GM03348 (cell line): ENCODE data around the gene NAT8.
"Not testable (repeated sequence)": the region's sequence is repeated elsewhere in the genome, so short reads cannot be mapped to it uniquely, and the experiment has no call there.

Source experiments
- DNase-seq: peaks from one replicate; pipeline ENCODE4 v3.0.0; 2012; ENCODE audit warnings: low spot score

The NAT8 gene, protein sequence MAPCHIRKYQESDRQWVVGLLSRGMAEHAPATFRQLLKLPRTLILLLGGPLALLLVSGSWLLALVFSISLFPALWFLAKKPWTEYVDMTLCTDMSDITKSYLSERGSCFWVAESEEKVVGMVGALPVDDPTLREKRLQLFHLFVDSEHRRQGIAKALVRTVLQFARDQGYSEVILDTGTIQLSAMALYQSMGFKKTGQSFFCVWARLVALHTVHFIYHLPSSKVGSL

GRCh38 chr2:73642338-73643018 is at the start of gene NAT8:
Gene NAT8, minus strand, starts transcription at chr2:73642422. Its CDS starts 794 bp downstream, at chr2:73641628.
- no peak for DNase-seq

DNA sequence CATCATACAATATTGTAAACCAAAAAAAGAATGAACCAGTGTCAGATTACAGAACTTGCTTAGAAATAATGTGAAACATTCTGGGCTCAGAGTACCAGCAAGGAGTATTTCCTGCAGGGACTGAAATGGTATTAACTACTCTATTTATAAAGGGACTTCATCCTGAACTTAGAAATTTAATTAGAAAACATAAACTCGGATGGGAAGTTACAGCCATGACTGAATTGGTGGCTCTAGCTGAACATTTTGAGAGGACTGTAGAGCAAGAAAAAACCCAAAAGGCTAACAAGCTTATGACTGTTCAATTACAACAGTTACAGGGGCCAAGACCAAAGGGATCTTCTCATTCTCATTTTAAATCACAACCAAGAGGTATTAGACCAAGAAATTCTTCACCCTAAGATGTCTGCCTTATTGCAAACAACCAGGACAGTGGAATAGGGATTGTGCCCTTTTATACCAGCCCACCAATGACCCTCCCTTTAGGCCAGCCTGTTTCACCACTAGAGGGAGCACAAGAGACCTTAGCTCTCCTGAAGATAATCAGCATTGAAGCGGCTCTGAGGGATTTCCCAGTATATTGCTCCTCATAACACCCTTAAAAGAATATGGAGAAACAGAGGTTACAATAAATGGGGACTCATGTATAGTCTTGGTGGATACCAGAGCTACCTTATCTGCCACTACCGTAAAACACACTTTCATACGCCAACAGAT is 48.3 kb upstream of the NAT8 start:
- DNase-seq: not testable (repeated sequence)

DNA sequence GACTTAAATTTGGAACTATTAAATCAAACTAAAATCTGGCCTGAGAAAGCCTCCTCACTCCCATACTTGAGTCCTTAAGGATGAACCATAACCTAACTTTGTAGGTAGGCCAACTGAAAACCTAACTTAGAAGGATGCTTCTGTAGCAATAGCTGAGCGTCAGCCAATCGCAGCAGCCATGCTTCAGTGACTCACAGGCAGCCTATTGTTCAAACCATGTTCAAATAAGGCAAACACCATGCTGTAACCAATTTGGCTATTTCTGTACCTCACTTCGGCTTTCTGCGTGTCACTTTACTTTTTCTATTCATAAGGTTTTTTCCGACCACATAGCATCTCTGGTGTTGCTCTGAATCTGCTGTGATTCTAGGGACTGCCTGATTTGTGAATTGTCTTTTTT is 46.3 kb upstream of the NAT8 start:
- not testable (repeated sequence) for DNase-seq

DNA sequence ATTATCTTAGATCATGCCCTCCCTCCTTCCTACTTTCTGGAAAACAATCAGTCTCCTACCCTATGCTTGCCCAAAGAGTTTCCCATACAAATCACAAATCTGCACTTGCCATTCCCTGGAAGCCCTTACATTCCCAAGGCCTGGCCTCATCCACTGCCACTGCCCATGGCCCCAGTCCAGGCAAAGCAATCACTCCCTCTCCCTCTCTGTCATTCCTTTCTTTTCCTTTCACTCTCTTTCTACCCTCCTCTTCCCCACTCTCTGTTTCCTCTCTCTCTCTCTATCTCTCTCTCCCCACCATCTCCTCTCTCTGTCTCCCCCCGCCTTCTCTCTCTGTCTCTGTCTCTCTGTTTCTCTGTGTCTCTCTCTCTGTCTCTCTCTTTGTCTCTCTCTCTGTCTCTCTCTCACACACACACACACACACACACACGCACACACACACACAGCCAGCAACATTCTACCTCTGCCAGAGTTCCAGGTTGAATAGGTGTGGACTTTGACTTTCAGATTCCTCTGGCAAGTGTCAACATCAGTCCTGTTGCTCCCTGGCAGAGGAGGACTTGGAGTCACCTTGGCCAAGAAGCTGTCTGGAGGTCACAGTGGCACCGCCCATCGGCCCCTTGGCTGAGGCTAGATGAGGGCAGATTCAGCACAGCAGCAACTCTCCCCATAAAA is 43.7 kb upstream of the NAT8 start:
- DNase-seq: no peak

- not testable (repeated sequence) for DNase-seq
These were observed 42.7 kb upstream of the NAT8 start for GRCh38 chr2:73684905-73685304.

DNA sequence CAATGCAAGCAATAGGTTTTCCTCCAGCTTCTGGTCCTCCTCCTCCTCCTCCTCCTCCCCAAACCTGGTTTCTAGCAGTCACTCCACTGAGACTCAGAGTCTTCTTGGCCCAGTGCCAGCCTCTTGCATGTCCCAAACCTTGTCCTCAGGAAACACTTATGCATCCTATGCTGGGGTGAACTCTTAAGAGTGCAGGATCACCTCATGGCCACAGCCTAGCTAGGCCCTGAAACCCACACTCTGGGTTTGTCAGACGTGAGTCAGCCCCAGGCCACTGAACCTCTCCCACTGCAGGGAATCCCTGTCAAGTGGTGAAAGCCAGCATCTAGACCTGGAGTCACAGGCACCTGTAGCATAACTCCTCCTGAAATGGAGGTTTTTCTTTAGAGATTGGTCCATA is 42.1 kb upstream of the NAT8 start:
- DNase-seq: not testable (repeated sequence)

- not testable (repeated sequence) for DNase-seq
These were observed 37.8 kb upstream of the NAT8 start for GRCh38 chr2:73679951-73680571.

GRCh38 chr2:73679237-73679636 is 37.0 kb upstream of the NAT8 start:
- DNase-seq: not testable (repeated sequence)

DNA sequence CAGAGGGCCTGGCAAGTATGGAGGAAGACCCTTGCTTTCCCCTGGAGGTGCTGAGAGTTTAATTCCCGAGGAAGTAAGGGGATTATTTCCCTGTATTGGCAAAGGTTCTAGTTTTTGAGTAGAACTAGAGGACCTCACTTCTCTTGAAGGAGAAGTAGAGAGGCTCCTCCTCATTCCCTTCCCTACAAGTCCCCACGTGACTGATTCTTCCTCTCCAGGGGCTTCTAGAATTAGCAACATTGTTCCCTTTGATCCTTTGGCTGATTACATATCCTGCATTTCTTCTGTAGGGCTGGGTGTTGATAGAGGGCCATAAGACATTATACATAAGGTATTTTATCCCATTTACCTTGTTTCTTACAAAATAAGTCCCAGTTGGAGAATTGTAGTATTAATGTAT is 35.8 kb upstream of the NAT8 start:
- DNase-seq: not testable (repeated sequence)

- not testable (repeated sequence) for DNase-seq
These were observed 34.0 kb upstream of the NAT8 start for GRCh38 chr2:73676211-73676610.

- not testable (repeated sequence) for DNase-seq
These were observed 32.5 kb upstream of the NAT8 start for GRCh38 chr2:73674696-73675157.

- not testable (repeated sequence) for DNase-seq
These were observed 27.8 kb upstream of the NAT8 start for GRCh38 chr2:73669976-73670375.

- DNase-seq: not testable (repeated sequence)
These were observed 25.0 kb upstream of the NAT8 start for GRCh38 chr2:73667239-73667638.

- DNase-seq: no peak
These were observed 12.0 kb upstream of the NAT8 start for GRCh38 chr2:73654175-73654574.

GRCh38 chr2:73652348-73652747 is 10.1 kb upstream of the NAT8 start:
- DNase-seq: no peak

DNA sequence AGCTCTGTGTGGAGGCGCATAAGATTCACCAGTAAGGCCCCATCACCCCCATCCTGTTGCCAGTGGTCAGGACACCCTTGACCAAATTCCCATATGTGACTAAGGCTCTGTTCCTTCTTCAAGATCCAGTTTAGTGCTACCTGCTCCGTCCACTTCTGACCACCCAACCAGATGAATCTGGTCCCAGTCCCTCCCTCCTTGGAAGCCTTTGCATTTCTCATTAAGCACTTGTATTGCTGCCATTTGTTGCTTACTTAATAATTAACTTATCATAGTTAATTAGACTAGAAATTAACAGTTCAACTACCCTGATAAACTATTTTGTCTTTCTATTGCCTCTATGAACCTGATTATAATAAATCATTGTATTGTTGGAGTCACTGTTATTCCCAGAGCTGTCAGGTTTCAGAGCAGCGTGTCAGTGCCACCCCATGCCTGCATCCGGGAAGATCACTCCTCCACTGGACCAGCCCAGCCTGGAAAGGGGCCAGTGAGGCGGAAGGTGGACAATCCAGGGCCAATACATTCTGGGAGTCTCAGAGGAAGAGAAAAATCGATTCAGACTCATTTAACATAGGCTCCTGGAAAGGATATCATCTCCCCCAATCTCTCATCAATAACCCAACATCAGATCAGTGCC is 9.5 kb upstream of the NAT8 start:
- DNase-seq: no peak

DNA sequence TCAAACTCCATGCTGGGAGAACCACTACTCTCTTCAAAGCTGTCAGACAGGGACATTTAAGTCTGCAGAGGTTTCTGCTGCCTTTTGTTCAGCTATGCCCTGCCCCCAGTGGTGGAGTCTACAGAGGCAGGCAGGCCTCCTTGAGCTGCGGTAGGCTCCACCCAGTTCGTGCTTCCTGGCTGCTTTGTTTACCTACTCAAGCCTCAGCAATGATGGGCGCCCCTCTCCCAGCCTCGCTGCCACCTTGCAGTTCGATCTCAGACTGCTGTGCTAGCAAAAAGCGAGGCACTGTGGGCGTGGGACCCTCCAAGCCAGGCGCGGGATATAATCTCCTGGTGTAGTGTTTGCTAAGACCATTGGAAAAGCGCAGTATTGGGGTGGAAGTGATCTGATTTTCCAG is 5.5 kb upstream of the NAT8 start:
- DNase-seq: not testable (repeated sequence)

DNA sequence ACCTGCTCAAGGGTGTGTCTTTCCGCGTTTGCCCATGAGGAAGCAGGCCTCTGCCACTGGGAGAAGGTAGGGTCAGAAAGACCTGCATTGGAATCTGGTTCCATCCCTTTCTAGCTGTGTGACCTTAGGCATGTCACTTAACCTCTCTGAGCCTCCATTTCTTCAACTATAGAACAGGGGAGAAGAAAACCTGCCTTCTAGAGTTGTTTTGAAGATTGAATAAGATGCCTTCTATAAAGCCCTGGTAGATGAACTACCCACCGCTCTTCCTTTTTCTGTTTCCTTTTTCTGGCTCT is 507 bp downstream of the NAT8 start:
- DNase-seq: no peak

DNA sequence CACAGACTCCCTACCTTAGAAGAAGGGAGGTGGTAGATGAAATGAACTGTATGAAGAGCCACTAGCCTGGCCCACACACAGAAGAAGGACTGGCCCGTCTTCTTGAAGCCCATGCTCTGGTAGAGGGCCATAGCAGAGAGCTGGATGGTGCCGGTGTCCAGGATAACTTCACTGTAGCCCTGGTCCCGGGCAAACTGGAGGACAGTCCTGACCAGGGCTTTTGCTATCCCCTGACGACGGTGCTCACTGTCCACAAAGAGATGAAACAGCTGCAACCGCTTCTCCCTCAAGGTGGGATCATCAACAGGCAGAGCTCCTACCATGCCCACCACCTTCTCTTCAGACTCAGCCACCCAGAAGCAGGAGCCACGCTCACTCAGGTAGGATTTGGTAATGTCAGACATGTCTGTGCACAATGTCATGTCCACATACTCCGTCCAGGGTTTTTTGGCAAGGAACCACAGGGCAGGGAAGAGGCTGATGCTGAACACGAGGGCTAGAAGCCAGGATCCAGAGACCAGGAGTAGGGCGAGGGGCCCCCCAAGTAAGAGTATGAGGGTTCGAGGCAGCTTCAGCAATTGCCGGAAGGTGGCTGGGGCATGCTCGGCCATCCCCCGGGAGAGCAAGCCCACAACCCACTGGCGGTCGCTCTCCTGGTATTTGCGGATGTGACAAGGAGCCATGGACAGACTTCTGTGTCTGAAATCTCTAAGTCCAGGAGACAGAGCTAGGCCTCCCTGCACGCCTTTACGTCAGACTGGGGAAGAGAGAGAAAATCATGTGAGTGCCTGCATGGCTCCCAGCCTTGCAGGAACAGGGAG is 1.1 kb downstream of the NAT8 start:
- no peak for DNase-seq

DNA sequence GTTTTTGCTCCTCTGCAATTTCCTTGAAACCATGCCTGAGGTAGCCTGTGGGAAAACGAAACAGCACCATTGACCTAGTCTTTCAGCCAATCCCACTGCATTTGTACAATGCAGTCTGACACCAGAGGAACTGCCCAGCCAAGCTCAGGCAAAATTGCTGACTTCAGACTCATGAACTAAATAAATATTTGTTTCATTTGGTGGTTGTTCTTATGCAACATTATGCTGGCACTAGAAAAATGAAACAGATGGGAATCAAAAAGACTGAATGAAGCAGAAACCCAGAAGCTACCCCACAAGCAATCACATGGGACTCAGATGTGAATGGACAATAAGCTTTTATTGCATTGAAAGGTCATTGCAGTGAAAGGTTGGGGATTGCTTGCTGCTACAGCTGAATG is 1.7 kb downstream of the NAT8 start:
- no peak for DNase-seq

DNA sequence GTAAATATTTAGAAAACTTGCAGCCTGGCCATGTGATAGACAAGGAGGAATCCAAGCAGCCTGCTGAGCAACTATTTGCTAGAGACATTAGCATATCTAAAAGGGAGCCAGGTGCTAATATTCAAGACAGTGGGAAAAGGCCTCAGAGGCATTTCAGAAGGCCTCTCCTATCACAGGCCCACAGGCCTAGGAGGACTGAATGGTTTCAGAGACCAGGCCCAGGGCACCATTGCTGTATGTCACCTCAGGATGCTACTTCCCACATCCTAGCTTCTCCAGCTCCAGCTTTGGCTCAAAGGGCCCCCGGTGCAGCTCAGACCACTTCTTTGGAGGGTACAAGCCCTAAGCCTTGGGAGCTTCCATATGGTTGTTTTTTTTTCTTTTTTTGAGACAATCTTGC is 3.8 kb downstream of the NAT8 start:
- no peak for DNase-seq
